HS-5 (cell line): ENCODE measurements around the gene RAPGEF4.

ENCODE experiments used
- DNase-seq: peaks from one replicate; pipeline ENCODE4 v3.0.0-alpha.2; 2012; ENCODE audit warnings: low read depth

The RAPGEF4 gene

GRCh38 chr2:172937884-172938712 lies 202.5 kb downstream of the RAPGEF4 start:
- no peak for DNase-seq

GRCh38 chr2:172938713-172939375 lies 203.2 kb downstream of the RAPGEF4 start:
- DNase-seq, result no peak

- DNase-seq, result no peak
Observed at GRCh38 chr2:172943539-172943938, 207.9 kb downstream of the RAPGEF4 start.

GRCh38 chr2:172944022-172944793 lies 208.6 kb downstream of the RAPGEF4 start:
- DNase-seq, result no peak

GRCh38 chr2:172944794-172945509 lies 209.3 kb downstream of the RAPGEF4 start:
- no peak for DNase-seq

- no peak for DNase-seq
Observed at GRCh38 chr2:172945510-172945850, 209.8 kb downstream of the RAPGEF4 start.

GRCh38 chr2:172947461-172948153 lies 212.0 kb downstream of the RAPGEF4 start:
- no peak for DNase-seq

GRCh38 chr2:172949522-172949921 lies 213.9 kb downstream of the RAPGEF4 start:
- no peak for DNase-seq

GRCh38 chr2:172950565-172950964 lies 214.9 kb downstream of the RAPGEF4 start:
- DNase-seq, result no peak

- DNase-seq, result no peak
Observed at GRCh38 chr2:172951554-172951953, 215.9 kb downstream of the RAPGEF4 start.

- DNase-seq, result no peak
Observed at GRCh38 chr2:172953411-172953810, 217.8 kb downstream of the RAPGEF4 start.

- DNase-seq, result no peak
Observed at GRCh38 chr2:172953970-172954852, 218.6 kb downstream of the RAPGEF4 start.

GRCh38 chr2:172955587-172955986 lies 219.9 kb downstream of the RAPGEF4 start:
- DNase-seq, result no peak

GRCh38 chr2:172957734-172958133 lies 222.1 kb downstream of the RAPGEF4 start:
- no peak for DNase-seq

- no peak for DNase-seq
Observed at GRCh38 chr2:172962082-172962481, 226.4 kb downstream of the RAPGEF4 start.

GRCh38 chr2:172962824-172963223 lies 227.2 kb downstream of the RAPGEF4 start:
- DNase-seq, result peak; percentile 52

GRCh38 chr2:172964511-172965139 lies 229.0 kb downstream of the RAPGEF4 start:
- DNase-seq, result no peak

- no peak for DNase-seq
Observed at GRCh38 chr2:172965433-172966212, 230.0 kb downstream of the RAPGEF4 start.
